GM10266 (cell line): ENCODE measurements around the gene MDH1B.

Experiments
- DNase-seq: peaks from one replicate; pipeline ENCODE4 v3.0.0; 2012; ENCODE audit errors: extremely low spot score
- TF ChIP-seq, protein P1 (sequence below): IDR thresholded peaks from 2 replicates; pipeline ENCODE4 v1.5.1; 2012; ENCODE audit warnings: mild to moderate bottlenecking, low read depth; ENCODE audit not compliant: control insufficient read depth, insufficient read depth; ENCODE audit errors: missing control alignments

The MDH1B gene

DNA sequence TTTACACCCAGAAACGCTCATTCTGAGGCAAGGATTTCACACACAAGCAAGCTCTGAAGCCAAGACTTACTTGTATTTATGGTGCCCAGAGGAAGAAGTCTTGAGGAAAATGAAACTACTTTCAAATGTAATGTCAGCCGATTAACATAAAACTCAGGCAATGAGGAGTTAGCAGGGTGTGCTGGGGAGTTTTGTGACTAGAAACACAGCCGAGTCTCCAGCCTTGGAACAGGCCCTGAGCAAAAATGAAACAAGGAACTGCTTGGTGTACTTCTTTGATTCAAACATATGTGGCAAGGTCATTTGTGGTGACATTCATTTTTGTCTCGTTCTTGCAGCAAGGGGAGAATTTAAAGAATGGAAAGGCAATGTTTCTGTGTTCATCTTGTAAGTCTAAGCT lies 51.4 kb downstream of the MDH1B start:
- no peak for DNase-seq
- TF ChIP-seq, protein P1, sequence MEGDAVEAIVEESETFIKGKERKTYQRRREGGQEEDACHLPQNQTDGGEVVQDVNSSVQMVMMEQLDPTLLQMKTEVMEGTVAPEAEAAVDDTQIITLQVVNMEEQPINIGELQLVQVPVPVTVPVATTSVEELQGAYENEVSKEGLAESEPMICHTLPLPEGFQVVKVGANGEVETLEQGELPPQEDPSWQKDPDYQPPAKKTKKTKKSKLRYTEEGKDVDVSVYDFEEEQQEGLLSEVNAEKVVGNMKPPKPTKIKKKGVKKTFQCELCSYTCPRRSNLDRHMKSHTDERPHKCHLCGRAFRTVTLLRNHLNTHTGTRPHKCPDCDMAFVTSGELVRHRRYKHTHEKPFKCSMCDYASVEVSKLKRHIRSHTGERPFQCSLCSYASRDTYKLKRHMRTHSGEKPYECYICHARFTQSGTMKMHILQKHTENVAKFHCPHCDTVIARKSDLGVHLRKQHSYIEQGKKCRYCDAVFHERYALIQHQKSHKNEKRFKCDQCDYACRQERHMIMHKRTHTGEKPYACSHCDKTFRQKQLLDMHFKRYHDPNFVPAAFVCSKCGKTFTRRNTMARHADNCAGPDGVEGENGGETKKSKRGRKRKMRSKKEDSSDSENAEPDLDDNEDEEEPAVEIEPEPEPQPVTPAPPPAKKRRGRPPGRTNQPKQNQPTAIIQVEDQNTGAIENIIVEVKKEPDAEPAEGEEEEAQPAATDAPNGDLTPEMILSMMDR: no peak

DNA sequence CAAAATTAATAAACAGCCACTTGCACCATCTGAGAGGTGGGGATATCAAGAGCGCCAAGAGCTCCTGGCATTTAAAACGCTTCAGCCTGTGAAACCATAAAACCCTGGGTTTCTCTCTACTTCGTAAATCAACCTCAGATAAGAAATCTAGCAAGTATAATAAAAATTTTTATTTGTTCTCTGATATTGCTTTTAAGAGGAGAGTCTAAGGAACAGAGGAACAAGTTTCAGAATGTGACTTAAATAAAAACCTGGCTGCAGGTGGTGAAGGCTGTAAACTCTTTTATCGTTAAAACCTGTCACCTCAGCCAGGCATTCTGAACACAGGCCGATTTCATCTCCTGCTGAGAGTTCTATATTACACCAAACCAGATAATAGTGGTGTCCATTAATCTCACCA lies 56.8 kb downstream of the MDH1B start:
- no peak for DNase-seq
- TF ChIP-seq, protein P1: no peak

DNA sequence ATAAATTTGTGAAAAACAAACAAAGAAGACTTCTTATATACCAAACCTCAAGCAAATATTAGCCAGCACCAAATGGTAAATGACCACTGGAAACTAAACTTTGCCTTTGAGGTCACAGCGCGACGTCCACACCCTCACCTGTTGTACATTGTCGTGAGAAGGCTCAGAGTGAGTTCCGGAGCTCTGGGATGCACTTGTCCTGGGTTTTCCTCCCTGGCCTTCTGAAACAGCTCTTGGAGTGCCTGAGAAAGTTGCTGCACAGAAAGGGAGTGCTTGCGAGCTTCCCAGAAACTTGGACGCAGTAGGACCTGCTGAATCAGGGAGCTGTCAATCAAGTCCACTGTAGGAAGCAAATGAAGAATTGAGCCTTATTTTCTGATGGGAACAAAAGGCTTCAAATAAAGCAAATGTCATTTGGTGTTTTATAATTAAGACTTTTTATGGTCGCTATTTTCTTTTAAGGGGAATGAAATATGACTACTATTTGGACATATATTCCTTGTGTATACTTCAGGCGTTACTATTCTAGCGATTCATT lies 57.9 kb downstream of the MDH1B start:
- DNase-seq: no peak
- TF ChIP-seq, protein P1: no peak

DNA sequence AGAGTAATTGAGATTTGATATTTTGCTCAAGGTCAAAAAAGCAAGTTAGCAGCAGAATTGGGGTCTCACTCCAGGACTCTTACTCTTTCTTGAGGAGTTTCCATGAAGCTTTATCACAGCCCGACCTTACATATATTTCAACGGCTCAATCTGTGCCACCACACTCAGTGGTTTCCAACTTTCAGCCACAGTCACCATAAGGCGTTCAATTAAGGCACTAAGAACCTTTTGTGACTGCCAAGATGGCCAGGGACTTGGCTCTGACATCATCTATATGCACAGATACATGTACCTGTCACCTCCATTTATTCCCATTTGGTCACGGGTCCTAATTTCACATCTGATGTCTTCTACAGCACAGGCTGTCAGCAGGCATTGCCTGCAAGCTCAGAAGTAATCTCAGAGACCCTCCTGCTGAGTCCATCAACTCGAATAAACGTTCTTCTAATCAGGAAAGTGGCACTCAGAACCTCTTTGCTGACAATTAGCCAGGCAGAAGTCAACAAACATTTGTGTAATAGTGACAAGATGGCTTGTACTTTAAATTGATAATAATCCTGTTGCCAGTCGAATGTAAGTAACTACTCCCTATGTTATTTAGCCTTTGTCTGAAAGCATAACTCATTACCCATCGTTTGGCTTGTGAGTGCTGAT lies 63.0 kb downstream of the MDH1B start:
- TF ChIP-seq, protein P1: no peak
- no peak for DNase-seq

DNA sequence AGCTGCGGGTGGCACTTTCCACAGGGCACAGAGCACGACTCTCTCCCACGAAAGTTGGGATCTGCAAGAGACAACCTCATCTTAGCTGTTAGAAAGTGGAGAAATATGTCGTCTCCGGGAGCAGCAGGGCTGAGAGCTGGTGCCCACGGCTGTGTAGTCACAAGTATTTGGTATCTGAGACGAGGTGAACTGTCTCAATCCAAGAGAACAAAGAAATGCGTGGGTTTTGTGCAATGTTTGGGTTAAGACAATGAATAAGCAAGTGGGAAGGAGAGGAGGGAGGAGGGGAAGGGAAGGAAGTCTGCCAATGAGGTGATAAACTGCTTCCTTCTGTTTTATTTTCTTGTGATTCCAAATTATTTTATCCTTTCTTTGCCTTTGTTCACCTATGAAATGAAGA lies 65.0 kb downstream of the MDH1B start:
- TF ChIP-seq, protein P1: no peak
- DNase-seq: no peak

DNA sequence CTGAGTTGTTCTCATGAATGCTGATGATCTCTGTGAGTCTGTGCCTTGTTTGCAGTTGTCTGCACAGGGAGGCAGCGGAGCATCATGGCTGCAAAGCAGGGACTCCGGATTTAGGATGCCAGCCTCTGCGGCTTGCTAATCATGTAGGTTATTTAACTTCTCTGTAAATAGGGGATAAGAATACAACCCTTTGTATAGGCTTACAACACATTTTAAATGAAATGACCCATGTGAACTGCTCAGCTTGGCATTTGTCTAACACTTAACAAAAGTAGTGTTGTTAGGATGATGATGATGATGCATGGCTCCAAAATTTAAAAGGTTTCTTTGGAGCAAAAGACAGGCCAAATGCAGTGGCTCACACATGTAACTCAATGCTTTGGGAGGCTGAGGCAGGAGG lies 66.3 kb downstream of the MDH1B start:
- TF ChIP-seq, protein P1: no peak
- DNase-seq: no peak

DNA sequence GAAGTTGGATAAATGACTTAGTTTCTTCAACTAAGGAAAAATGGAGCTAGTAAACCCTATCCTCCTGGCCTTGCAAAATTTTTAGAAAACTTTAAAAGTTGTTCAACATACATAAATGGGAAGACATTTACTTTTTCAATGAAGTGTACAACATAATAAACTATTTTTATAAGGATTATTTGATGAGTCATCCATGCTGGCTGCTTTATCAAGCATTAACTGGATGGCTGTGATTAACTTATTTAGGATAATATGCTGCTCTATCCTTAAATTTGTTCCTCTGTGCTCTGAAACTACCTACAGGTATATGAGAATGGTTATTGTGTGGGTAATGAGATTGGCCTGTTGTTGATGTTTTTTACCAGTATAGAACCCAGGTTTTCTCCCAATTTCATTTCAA lies 68.2 kb downstream of the MDH1B start:
- TF ChIP-seq, protein P1: no peak

More for the DNA sequence above, 68.2 kb downstream of the MDH1B start:
- no peak for DNase-seq
